PC-3 (cell line): ENCODE measurements around the gene PRICKLE1.

Experiments
- EZH2 ChIP-seq: fragments of 300-600 bp; sonication (generic); IDR thresholded peaks from one replicate; pipeline ENCODE4 v1.6.1; 2017; ENCODE audit warnings: antibody characterized with exemption, mild to moderate bottlenecking, low read length; ENCODE audit not compliant: unreplicated experiment
- TF ChIP-seq, protein P1 (sequence below): fragments of 300-600 bp; sonication (generic); conservative IDR thresholded peaks from 2 replicates; pipeline ENCODE4 v1.5.1; 2017; ENCODE audit warnings: antibody characterized with exemption, low read depth, mild to moderate bottlenecking, low read length

DNA sequence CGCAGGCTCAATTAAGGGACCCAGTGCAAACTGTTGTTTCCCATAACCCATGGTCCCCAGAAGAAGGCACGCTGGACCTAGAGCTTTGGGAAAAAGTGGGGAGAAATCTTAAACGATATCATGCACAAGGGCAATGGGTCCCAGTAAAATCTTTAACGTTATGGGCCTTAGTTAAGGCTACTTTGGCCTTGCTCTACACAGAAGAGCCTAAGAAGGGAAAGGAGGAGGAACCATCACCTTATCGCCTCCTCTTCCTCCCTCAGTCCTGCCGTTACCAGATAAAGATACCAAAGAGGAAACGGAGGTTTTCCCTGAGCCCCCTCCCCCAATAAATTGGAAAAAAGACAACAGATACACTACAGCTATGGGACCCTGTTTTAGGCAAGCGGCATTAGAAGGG lies 146.7 kb downstream of the PRICKLE1 start:
- TF ChIP-seq, protein P1, sequence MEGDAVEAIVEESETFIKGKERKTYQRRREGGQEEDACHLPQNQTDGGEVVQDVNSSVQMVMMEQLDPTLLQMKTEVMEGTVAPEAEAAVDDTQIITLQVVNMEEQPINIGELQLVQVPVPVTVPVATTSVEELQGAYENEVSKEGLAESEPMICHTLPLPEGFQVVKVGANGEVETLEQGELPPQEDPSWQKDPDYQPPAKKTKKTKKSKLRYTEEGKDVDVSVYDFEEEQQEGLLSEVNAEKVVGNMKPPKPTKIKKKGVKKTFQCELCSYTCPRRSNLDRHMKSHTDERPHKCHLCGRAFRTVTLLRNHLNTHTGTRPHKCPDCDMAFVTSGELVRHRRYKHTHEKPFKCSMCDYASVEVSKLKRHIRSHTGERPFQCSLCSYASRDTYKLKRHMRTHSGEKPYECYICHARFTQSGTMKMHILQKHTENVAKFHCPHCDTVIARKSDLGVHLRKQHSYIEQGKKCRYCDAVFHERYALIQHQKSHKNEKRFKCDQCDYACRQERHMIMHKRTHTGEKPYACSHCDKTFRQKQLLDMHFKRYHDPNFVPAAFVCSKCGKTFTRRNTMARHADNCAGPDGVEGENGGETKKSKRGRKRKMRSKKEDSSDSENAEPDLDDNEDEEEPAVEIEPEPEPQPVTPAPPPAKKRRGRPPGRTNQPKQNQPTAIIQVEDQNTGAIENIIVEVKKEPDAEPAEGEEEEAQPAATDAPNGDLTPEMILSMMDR, result no peak
- TF ChIP-seq EZH2, result no peak
